NCI-H345 treated with DMSO at 0.1 percent for 48 hours (cell line): Measurements from ENCODE around the gene SZT2.
A peak's percentile ranks its signal among the peaks of the same experiment; 100 is the strongest.
"Not testable (repeated sequence)": the region's sequence is repeated elsewhere in the genome, so short reads cannot be mapped to it uniquely, and the experiment has no call there.

Experiments used
- DNase-seq: peaks from one replicate; lab custom pipeline; 2025; ENCODE audit not compliant: unreplicated experiment; lab: John Stamatoyannopoulos, UW

SZT2 gene

DNA sequence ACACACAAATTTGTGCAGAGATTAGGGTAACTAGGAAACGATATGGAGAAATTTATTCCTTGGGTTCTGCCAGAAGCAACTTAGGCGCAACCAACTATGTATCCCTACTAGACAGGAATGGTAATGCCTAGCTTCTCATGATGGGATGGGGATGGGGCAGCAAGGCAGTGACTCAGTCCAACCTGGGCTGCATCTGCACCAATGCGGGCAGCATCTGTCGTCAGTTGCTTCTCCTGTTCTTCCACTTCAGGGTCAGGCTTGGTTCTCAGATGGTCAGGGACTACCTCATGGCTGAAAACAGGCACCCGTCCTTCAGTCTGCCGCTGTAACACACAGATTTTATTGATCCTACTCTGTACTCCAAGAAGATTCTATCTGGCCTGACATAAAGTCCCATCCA lies 3.0 kb upstream of the SZT2 start:
- DNase-seq, result no peak

DNA sequence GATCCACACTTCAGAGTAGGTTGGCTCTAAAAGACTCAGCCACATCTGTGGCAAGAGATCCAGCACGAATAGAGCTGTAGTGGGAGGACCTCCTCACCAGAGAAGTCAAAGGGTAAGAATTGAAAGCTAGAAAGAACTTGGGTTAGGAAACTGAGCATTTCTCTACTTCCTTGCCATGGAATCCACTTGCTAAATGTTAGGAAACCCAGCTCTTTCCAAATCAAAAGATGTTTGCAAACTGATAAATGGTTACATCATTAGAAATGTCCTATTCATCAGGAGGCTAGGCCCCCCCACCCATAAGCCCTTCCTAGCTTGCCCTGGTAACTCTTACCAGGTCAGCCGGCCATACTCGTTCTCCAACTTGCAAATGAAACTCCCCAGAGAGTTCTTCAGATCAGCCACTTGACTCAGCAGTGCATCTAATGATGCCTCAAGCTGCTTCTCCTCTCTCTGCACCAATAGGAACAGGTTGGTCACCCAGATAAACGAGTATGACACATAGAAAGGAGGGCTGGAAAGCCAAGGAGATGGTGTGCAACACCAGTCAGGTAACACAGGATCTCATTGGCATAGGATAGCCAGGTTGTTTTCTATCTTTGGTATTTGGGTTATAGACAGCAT lies 1.6 kb upstream of the SZT2 start:
- no peak for DNase-seq

DNA sequence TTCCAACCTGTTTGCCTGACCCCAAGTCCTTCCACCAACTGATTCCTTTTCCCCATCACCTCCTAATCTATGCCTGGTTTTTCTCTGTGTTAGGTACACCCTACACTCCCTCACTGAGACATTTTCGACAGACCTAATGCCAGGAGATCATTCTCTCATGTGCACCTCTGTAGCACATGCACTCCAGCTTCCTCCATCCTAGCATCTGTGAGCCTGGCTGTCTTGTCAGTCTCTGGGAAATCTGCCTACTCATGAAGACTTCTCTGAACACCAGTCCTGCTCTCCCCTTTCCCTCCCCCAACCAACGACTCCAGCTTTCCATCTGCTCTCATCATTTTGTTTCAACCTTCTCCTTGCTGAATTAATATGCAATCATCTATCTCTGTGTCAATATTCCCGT lies 1.1 kb upstream of the SZT2 start:
- DNase-seq, result no peak

DNA sequence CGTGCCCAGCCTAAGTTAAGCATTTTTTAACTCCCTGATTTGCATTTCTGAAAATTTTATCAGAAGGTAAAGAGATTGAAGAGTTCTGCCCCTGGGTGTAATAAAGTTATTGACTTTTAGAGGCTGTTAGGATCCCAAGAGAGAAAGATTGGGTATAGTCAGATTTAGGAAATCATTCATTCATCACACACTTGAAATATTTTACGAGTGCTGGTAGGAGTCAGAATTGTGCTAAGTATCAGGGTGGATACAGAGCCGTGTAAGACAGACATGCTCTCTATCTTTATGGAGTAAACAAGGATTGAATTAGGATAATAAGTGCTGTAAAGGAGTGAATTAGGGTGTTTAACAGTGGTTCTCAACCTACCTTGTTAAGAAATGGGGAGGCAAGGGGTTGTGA lies 3.0 kb downstream of the SZT2 start:
- no peak for DNase-seq

DNA sequence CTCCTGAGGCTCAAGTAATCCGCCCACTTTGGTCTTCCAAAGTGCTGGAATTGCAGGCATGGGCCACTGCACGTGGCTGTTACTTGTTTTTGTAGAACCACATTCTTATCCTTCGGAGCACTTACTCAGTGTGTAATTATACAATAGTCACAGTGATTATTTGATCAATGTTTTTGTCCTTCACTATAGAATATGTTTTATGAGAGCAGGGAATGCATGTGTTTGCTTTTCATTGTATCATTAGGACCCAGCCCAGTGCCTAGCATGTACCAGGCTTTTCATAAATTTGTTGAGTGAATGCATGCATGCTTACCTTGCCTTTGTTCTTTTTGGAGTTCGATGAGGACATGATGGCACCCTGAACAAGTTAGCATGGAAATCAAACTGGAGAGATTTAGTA lies 5.8 kb downstream of the SZT2 start:
- no peak for DNase-seq

DNA sequence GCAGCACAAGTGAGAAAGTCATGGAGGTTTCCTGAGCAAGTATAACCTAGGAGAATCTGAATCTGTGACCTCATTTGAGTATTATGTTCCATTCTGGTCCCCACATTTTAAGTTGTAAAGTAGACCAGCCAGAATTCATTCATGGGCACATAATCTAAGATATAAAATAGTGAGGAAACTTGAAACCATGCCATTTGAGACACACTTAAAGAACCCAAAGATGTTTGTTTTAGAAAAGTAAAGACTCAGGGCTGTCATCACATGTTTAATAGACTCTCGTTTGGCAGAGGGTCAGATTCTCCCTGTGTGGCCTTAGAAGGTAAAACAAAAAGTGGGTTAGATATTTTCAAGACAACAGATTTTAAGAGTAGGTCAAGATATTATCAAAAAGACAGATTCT lies 6.4 kb downstream of the SZT2 start:
- DNase-seq, result no peak

DNA sequence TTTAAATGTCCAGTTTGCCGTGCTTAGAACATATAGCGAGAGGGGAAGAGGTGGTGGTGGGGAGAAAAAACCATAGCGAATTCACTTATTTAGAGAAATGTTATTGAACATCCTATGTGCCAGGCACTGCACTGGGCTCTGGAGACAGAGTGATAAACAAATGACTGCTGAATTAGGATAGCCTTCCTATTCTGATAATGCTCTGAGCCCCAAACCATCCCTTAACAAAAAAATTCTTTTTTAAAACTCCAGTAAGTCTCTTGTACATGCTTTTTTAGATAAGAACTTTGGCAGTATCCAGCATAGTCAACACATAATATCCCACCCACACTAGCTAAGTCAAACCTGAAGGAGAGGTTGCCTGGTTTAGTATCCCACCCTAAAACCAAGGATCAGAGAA lies 8.5 kb downstream of the SZT2 start:
- DNase-seq, result no peak

DNA sequence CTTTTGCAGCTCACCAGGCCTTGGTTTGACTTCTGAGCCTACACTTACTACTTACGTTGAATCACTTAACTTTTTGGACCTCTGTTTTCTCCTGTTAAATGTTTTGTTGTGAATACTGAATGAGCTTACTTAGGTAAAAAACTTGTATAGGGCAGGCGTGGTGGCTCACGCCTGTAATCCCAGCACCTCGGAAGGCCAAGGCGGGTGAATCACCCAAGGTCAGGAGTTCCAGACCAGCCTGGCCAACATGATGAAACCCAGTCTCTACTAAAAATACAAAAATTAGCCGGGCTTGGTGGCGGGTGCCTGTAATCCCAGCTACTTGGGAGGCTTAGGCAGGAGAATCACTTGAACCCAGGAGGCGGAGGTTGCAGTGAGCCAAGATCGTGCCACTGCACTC lies 10.7 kb downstream of the SZT2 start:
- DNase-seq, result not testable (repeated sequence)

DNA sequence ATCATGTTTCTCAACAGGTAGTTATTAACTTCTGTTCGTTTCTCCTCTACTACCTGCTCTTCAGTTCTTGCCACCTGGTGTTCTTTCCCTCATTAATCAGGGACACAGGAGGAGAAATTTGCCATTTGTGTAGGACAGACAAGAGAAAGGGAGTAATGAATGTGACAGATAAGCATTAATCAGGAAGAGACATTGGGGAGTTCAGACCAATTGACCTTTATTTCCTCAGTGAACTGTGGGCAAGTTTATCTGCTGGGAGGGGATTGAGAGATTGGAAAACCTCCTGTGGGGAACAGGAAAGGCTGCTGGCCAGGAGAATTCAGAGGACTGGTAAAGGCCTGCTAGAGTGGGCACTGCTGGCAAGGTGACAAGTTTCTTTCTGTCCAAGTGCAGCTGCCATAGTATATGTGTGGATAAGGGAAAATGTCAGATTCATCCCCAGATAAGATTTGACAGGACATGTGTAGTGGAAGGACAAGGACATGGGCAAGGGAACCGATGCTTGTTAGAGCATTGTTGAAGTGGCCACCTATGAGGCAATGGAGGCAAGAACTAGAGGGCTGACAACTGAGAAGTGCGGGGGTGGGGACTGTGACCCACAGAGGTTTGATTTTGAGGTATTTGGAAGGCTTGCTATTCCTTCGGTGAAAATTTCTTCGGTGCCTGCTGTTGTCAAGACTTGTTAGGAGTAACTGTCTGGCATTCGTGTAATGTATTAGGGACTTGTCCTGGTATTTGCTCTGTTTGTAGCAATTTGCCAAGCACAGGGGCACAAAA lies 12.6 kb downstream of the SZT2 start:
- DNase-seq, result no peak

DNA sequence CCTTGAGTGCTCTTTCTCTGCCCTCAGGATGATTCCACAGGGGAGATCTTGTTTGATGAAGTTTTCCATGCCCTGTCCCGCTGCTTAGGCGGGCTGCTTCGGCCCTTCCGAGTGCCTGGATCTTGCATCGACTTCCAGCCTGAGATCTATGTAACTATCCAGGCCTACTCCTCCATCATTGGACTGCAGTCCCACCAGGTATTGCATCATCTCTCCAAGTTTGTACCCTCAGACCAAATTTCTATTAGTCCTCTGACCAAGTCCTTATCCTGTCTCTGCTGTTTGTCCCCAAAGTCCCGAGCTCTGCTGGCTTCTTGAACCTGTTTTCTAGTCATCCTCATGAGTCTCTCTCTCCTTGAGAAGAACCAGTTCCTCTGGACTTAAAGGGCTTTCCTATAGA lies 14.7 kb downstream of the SZT2 start:
- no peak for DNase-seq

DNA sequence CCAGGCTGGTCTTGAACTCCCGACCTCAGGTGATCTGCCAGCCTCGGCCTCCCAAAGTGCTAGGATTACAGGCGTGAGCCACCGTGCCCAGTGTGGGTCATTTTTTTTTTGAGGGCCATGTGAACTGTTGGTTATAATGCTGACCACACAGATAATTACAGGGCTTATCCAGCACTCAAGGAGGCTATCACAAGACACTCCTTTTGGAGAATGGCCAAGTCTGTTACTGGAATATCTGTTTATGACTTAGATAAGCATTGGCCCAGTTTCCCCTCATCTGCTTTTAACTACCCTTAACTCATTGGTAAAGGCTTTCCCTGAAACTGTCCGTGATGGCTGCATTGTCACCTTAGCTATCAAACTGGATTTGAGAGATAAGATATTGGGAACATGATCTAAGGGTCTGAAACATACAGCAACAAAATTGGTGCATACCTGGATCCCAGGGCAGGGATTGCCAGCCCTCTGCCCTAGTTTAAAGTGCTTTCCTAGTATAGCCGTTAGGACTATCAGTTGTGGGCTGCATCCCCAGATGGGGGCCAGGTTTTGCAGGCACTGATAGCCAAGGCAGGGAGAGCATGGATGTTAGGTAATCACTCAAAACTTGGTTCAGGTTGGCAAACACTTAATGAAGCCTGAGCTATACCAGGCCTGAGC lies 15.6 kb downstream of the SZT2 start:
- no peak for DNase-seq

DNA sequence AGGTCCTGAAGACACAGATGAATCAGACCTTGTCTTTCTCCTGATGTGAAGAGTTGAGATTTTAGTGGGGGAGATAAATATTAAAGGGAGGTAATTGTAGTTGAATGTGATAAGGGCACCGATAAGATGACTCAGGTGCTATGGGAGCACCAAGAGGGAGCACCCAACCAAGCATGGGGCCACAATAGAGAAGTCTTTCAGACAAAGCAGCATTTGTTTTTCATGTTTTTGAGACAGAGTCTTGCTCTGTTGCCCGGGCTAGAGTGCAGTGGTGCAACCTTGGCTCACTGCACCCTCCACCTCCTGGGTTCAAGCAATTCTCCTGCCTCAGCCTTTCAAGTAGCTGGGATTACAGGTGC lies 16.2 kb downstream of the SZT2 start:
- no peak for DNase-seq

DNA sequence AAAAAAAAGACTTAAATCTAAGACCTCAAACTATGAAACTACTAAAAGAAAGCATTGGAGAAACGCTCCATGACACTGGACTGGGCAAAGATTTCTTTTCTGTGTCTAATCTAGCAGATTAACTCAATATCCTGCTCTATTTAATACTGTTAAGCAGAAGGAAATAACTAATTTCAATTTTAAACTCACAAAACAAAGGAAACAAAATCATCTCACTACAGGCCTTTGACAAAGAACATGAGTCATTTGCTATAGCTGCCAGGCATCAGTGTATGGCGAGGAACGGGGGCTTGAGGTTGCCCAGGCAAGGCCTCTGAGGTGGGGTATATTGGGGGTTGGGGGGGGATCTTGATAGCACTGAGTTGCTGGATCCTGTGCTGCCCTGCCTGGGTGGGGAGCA lies 20.9 kb downstream of the SZT2 start:
- DNase-seq, result no peak

DNA sequence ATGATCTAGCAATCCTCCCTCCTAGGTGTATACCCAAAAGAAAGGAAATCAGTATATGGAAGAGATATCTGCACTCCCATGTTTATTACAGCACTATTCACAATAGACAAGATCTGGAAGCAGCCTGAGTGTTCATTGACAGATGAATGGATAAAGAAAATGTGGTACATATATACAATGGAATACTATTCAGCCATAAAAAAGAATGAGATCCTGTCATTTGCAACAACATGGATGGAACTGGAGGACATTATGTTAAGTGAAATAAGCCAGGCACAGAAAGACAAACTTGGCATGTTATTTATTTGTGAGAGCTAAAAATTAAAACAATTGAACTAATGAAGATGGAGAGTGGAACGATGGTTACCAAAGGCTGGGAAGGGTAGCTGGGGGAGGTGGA lies 23.7 kb downstream of the SZT2 start:
- not testable (repeated sequence) for DNase-seq

DNA sequence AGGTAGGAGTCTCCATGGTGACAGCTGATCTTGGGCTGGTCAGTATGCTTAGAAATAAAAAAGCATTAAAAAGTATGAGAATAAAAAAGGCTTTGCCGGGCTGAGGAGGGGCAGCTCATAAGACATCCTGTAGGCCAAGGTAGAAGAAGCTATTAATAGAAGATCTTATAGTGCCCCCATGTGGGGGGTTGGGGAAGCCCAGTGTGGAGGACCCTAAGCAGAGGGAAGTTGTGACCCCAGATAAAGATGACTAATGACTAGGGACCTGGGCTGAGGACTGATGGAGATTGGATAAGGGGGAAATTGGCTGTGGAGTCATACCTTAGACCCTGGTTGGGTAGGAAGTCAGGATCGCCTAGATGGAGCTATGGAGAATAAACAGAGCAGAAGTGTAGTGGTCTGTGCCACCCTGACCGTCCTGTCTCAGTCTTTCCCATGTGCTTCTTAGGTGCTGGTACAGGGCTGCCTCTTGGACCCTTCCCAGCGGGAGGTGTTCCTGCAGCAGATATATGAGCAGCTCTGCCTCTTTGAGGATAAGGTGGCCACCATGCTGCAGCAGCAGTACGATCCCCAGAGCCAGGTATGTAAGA lies 25.0 kb downstream of the SZT2 start:
- DNase-seq, result peak; percentile 21

DNA sequence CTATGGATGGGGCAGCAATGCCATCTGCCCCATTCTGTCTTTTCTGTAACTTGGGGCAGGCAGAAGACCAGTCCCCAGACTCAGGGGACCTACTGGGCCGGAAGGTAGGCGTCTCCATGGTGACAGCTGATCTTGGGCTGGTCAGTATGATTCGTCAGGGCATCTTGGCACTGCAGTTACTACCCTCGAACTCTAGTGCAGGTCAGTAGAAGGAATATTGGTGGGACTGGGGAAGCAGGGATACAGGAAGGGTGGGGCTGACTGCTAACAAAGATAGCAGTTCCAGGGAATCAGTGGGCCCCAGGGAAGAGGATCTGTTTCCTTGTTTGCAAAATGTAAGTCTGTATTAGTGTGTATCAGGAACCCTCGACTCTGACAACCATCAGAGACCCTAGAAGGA lies 26.2 kb downstream of the SZT2 start:
- DNase-seq, result no peak

DNA sequence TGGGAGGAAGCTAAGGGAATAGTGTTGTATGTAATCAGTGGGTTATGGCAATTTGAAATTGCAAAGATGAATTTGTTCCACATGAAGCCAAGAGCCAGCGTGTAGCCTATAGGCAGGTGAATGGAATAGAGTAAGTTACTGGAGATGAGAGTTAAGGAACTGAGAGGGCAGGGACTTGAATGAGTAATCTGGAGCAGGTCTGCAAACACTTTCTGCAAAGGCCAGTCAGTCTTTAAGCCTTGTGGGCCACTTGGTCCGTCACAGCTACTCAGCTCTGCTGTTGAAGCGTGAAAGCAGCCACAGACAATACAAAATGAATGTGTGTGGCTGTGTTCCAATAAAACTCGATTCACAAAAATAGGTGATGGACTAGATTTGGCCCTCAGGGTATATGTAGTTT lies 29.2 kb downstream of the SZT2 start:
- DNase-seq, result peak; percentile 38

DNA sequence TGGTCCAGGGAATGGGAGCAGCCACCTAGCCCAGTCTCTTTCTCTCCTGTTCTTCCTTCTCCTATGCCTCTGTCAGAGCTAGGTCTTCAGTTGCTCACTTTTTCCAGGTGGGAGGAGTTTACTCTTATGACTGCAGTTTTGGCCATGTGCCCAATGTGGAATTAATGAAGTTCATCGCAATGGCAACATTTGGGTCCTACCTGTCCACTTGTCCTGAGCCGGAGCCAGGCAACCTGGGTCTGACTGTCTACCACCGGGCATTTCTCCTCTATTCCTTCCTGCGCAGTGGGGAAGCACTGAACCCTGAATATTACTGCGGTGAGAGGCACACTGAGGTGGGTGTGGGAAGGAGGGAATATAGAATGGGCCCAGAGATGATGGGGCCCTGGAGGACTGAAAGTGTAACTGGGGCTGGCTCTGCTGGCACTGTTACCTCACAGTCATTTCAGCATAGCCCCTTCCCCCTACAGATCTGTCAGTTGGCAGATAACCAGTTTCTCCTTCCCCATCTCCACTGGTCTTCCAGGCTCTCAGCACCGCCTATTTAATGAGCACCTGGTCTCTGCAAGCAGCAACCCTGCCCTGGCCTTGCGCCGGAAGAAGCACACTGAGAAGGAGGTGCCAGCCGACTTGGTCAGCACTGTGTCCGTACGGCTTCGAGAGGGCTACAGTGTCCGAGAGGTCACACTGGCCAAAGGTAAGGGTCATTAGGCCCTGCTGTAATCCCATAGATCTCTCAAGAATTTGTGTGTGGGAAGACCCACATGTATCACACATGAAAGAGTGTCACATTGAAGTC lies 30.1 kb downstream of the SZT2 start:
- no peak for DNase-seq

DNA sequence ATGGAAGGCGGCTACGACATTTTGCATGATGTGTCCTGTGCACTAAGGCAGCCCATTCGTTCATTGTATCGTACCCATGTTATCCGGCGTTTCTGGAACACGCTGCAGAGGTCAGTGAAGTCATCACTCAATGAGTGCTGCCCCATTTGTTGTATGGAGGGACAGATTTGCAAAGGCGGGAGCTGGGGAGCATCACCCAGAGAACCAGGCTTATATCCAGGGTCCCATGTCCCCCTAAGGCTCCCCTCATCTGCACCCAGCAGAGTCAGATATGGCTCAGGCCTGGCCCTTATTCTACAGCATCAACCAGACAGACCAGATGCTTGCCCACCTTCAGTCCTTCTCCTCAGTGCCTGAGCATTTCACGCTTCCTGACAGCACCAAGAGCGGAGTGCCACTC lies 31.2 kb downstream of the SZT2 start:
- DNase-seq, result no peak

DNA sequence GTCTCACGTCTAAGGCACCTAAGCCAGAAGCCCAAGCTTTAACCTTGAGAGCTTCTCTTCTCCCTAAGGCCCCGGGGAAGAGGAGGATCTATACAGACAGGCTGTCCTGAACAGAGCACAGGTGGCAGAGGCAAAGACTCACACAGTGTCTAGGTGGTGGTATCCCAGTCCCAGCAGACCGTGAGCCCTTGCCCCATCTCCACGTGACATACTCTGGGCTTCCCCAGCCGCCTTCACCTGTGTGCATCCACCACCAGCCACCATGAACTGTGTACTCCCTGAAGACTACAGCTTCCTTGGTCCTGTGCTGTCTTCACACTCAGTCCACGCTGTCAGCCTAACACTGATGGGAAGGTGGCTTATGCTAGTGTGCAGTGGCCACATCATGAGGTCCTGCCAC lies 31.7 kb downstream of the SZT2 start:
- no peak for DNase-seq

DNA sequence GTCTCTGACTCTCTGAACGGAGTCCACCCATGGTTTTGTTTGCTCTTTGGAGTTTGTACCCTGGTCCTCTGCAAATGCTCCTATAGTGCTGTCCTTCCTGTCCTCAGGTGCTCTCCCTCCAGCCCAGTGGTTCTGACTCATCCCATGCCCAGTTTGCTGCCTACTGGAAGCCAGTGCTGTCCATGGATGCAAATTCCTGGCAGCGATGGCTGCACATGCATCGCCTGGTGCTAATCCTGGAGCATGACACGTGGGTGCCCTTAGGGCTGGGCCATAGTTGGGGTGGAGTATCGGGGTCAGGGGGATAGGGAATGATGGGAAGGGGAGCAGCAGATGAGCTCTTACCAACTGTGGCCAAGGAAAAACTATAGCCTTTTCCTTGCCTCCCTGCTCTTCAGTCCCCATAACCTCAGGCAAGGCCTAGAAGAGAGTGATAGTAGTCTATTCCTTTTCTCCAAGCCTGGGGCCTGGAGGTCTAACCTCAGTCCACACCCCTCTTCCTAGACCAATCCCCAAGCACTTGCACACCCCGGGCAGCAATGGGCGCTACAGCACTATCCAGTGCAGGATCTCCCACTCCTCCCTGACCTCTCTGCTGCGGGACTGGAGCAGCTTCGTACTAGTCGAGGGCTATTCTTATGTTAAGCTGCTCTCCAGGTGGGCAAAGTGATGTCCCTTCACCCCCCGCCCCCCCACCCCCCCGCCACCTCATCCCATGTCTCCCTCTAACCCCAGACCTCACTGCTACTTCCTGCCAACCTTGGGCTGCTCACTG lies 32.5 kb downstream of the SZT2 start:
- no peak for DNase-seq
